Stimulated activated naive CD8-positive, alpha-beta T cell treated with anti-CD3 and anti-CD28 coated beads, Interleukin-15, amount 100 ng/mL, for 72 hours (primary cell): ENCODE results near the gene EML1.

Source experiments
- ATAC-seq: fragments of 150-1000 bp; cut with Tn5 transposase; 2 replicates; pipeline ENCODE4 v1.10.0; 2021; ENCODE audit warnings: mild to moderate bottlenecking, moderate library complexity
- DNase-seq, 2 donors: peaks; one replicate each; pipeline ENCODE4 v3.0.0; 2021 to 2022
- H3K27ac Mint-ChIP-seq, 2 donors: one replicate each; pipeline ENCODE4 v1.8.0; 2022; ENCODE audit warnings: mild to moderate bottlenecking in 2 of 2, mixed read lengths in 2 of 2, moderate library complexity in 2 of 2
- H3K27me3 Mint-ChIP-seq: one replicate; pipeline ENCODE4 v1.8.0; 2022; ENCODE audit warnings: mixed read lengths
- H3K4me1 Mint-ChIP-seq: one replicate; pipeline ENCODE4 v1.8.0; 2022; ENCODE audit warnings: mild to moderate bottlenecking, mixed read lengths
- H3K4me3 Mint-ChIP-seq, 2 donors: one replicate each; pipeline ENCODE4 v1.8.0; 2022; ENCODE audit warnings: mild to moderate bottlenecking in 2 of 2, mixed read lengths in 2 of 2, moderate library complexity in 1 of 2
- H3K9me3 Mint-ChIP-seq, 2 donors: one replicate each; pipeline ENCODE4 v1.8.0; 2022; ENCODE audit warnings: mixed read lengths in 2 of 2

Gene EML1

DNA sequence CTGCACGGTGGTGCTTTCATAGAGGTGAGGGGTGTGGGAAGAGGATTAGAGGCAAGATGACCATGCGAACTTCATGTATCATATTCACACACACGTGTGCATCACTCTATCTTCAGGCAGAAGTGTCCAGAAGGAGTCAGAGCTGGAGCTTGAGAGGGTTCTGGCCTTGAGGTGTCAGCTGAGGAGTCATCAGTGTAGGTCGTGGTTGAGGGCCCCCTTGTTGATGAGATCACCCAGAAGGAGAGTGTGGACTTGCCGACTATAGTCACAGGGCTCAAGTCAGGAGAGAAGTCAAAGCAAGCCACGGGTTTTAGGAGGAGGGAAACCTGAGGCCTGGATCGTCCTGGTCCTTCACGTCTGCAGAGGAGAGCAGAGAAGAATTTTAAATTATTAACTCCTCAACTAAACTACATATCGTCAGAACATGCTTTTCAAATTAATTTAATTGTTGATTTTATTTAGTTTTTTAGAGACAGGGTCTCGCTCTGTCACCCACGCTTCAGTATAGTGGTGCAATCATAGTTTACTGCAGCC lies 25.4 kb downstream of the EML1 start:
- H3K4me3 Mint-ChIP-seq: no peak overlapping the region
- no peak overlapping the region for H3K27ac Mint-ChIP-seq
- ATAC-seq (peak; percentile 72), DNase-seq (peak in 1 of 2 donors; percentile 23)
- peaks cover 60% of the 10 kb centered on the region for H3K27me3 Mint-ChIP-seq
- no peaks in the 10 kb centered on the region for H3K9me3 Mint-ChIP-seq
- peaks cover 30% of the 10 kb centered on the region for H3K4me1 Mint-ChIP-seq

DNA sequence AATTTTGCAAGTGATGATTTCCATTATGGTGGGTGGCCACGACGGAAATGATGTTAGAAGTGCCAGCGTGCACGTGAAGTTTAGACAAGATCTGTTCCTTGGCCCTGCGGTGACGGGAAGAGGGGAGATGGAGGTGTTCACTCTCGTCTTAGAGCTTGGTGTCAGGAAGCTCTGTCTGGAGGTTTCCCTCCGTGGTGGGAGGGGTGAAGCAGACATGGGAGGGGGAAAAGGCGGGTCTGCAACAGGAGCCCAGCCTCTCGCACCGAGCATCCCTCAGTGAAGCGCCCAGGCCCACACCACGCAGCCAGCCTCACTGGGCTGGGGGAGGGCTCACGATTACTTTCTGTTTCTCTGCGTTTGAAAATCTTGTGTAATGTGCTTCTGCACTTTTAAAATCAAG lies 26.3 kb downstream of the EML1 start:
- H3K4me1 Mint-ChIP-seq: peaks cover 30% of the 10 kb centered on the region
- peaks cover 68% of the 10 kb centered on the region for H3K27me3 Mint-ChIP-seq
- H3K9me3 Mint-ChIP-seq: no peaks in the 10 kb centered on the region
- no peak overlapping the region for H3K27ac Mint-ChIP-seq
- H3K4me3 Mint-ChIP-seq: peak overlapping the region; percentile 31 to 44
- DNase-seq: peak in 1 of 2 donors; percentile 16
- peak; percentile 73 for ATAC-seq

DNA sequence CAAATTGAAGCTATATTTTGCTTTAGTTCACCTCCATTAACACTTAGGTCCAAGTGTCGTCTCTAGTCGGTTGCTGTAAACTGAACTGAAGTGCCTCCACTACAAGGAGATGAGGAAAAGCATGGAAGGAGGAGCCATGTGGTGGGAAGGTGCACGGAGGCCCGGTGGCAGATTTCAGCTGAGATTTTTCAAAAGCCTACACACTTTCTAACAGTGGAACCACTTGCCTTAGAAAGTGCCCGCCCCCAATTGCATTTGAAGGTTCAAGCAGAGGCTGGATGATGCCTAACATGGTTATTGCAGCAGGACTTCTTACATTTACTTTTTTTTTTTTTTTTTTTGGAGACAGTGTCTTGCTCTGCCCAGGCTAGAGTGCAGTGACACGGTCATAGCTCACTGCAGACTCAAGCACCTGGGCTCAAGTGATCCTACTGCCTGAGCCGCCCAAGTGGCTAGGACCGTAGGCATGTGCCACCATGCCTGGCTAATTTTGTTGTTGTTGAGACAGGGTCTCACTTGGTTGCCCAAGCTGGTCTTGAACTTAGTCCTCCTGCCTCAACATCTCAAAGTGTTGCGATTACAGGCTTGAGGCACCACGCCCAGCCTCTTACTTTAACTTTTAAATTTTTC lies 27.6 kb downstream of the EML1 start:
- no peaks in the 10 kb centered on the region for H3K9me3 Mint-ChIP-seq
- ATAC-seq: no peak
- DNase-seq: no peak
- no peak overlapping the region for H3K4me3 Mint-ChIP-seq
- peaks cover 70% of the 10 kb centered on the region for H3K27me3 Mint-ChIP-seq
- H3K4me1 Mint-ChIP-seq: peaks cover 30% of the 10 kb centered on the region
- no peak overlapping the region for H3K27ac Mint-ChIP-seq

DNA sequence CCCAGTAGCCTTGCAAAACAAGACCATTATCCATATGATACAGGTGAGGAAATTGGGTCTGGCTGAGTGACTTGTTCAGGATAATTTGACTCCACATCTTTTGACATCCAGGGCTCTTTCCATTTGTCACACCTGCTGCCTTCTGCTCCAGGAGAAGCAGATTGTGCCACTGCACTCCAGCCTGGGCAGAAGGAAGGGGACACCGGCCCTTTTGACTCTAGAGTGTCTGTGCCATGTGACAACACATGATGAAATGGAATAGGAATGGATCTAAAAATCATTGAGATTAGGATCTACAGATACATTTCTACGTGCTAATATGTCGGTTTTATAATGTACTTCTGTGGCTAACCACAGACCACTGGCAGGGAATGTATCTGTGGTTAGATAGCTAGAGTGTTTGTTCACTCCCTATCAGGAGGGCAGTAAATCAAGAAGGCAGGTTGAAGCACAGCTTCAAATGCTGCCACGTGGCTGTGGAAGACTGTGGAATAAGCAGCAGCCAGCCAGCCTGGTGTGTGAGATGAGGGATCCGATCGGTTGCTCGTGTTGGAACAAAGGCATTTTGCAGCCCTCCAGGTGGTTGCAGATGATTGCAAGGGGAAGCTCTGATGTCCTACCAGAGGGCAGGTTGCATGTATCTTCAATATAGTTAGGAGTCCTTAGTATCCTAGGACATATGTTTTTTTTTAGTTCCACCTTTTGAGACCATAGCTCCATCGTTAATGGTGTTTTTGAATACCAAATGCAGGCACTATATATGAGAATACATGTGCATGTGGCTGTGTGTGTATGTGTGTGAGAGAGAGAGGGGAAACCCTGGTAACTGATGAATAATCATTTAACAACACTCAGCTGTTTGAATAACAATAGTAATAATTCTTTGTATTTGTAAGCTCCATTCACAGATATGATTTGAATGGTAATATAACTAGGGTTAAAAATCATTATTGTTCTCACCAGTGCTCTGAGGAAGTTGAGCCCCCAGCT lies 28.6 kb downstream of the EML1 start:
- Mint-ChIP-seq H3K27ac (peak overlapping the region in 1 of 2 donors; percentile 62), H3K4me1 (peaks cover 30% of the 10 kb centered on the region), H3K27me3 (peaks cover 75% of the 10 kb centered on the region), H3K9me3 (no peaks in the 10 kb centered on the region), H3K4me3 (no peak overlapping the region)
- ATAC-seq: peak; percentile 71
- peak in 1 of 2 donors; percentile 27 for DNase-seq

DNA sequence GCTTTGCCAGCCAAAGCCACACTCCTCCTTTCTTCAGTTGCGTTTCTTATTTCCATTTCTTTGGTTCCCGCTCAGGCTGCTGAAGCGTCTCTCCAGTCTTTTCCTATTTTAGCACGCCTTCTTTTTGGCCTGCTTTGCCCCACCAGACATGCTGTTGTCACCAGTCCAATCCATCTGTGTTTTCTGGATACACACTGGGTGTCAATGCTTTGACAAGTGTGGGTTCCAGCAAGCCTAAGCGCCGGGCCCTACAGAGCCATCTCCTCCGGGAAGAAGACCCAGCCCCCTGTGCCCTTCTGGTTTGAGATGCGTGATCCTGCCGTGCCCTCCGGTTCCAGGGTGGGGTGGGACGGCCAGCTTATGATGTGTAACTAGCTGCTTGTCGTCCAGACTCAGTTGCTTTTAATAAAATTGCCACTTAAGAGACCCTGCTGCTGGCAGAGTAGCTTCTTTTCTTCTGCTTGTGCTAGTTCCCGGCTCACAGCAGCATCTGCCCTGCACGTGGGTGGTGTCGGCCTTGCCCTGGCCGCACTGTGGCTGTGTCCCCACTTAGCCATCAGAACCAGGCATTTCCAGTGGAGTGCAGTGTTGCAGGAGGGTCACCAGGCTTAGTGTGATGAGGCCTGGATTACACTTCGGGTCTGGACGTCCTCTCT lies 29.7 kb downstream of the EML1 start:
- DNase-seq (no peak), ATAC-seq (no peak)
- Mint-ChIP-seq H3K27me3 (peaks cover 69% of the 10 kb centered on the region), H3K4me1 (peaks cover 30% of the 10 kb centered on the region), H3K27ac (no peak overlapping the region), H3K9me3 (no peaks in the 10 kb centered on the region), H3K4me3 (no peak overlapping the region)

DNA sequence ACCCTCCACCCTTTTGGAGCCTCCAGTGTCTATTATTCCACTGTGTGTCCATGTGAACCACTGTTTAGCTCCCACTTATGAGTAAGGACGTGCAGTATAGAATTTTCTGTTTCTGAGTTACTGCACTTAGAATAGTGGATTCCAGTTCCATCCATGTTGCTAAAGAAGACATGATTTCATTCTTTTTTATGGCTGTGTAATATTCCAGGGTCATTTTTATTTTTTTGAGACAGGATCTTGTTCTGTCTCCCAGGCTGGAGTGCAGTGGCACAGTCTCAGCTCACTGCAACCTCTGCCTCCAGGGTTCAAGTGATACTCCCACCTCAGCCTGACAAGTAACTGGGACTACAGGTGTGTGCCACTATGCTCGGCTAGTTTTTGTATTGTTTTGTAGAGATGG lies 31.6 kb downstream of the EML1 start:
- ATAC-seq (no peak), DNase-seq (no peak)
- Mint-ChIP-seq H3K27me3 (peaks cover 71% of the 10 kb centered on the region), H3K9me3 (no peaks in the 10 kb centered on the region), H3K27ac (no peak overlapping the region), H3K4me3 (no peak overlapping the region), H3K4me1 (peaks cover 18% of the 10 kb centered on the region)

DNA sequence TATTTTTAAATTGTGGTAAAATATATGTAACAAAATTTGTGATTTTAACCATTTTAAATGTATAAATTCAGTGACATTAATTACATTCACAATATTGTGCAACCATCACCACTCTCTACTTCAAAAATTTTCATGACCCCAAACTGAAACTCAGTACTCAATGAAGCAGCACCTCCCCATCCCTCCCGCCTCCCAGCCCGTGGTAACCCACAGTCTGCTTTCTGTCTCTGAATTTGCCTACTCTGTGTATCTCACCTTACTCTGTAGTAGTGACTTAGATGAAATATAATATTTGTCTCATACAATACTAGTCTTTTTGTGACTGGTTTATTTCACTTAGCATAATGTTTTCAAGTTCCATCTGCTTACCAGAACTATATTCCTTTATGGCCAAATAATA lies 36.2 kb downstream of the EML1 start:
- DNase-seq (peak in 1 of 2 donors; percentile 27), ATAC-seq (peak; percentile 82)
- no peak overlapping the region for H3K27ac Mint-ChIP-seq
- no peaks in the 10 kb centered on the region for H3K9me3 Mint-ChIP-seq
- peaks cover 74% of the 10 kb centered on the region for H3K27me3 Mint-ChIP-seq
- no peak overlapping the region for H3K4me3 Mint-ChIP-seq
- H3K4me1 Mint-ChIP-seq: no peaks in the 10 kb centered on the region

DNA sequence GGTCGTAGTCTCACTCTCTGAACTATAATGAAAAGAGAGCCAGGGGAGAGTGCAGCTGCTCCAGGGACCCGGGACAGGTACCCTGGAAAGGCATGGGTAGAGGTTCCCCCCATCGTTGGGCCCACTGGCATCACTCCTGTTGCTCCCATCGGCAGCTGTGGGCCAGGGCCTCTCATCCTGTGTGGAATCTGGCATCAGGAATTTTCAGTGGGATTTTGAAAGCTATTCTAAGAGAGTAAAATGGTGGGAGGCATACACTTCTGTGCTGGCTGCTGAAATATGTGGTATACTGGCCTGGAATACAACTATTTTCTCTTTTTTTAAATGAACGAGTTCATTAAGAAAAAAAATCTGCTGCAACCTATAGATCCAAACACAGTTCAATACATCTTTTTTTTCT lies 38.1 kb downstream of the EML1 start:
- H3K4me1 Mint-ChIP-seq: no peaks in the 10 kb centered on the region
- H3K9me3 Mint-ChIP-seq: no peaks in the 10 kb centered on the region
- H3K4me3 Mint-ChIP-seq: no peak overlapping the region
- ATAC-seq (no peak), DNase-seq (no peak)
- H3K27ac Mint-ChIP-seq: no peak overlapping the region
- H3K27me3 Mint-ChIP-seq: peaks cover 81% of the 10 kb centered on the region

DNA sequence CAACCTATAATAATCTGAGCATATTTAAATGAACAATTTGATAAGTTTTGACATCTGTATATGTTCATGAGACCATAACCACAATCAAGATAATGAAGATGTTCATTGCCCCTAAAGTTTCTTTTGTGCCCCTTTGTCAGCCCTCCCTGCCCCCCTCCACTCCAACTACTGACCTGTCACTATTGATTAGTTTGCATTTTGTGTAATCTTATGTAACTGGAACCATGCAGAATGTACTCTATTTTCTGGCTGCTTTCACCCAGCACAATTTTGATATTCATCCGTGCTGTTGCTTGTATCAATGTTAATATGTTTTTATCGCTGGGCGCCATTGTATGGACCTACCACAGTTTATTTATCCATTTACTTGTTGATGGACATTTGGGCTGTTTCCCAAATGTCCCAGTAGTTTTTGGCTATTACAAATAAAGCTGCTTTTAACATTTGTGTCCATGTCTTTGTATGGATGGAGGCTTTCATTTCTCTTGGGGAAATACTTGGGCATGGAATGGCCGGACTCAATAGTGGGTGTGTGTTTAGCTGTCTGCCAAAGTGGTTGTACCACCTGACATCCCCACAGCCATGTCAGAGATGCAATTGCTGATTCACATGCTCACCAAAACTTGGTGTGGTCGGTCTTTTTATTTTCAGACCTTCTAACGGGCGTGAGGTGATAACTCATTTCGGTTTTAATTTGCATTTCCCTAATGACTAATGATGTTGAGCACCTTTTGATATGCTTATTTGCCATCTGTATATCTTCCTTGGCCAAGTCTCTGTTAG lies 38.9 kb downstream of the EML1 start:
- H3K4me1 Mint-ChIP-seq: no peaks in the 10 kb centered on the region
- ATAC-seq (no peak), DNase-seq (no peak)
- H3K27me3 Mint-ChIP-seq: peaks cover 81% of the 10 kb centered on the region
- no peak overlapping the region for H3K27ac Mint-ChIP-seq
- H3K9me3 Mint-ChIP-seq: no peaks in the 10 kb centered on the region
- H3K4me3 Mint-ChIP-seq: no peak overlapping the region

DNA sequence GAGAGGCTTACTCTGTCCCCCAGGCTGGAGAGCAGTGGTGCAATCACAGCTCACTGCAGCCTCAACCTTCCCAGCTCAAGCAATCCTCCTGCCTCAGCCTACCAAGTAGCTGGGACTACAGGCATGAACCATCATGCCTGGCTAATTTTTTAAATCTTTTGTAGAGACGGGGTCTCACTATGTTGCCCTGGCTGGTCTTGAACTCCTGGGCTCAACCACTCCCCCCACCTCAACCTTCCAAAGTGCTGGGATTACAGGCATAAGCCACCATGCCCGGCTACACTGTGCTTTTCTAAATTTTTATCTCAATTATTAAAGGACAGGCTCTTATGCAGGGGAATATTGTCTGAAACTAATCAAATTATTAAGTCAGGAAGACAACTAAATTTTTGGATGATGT lies 44.6 kb downstream of the EML1 start:
- Mint-ChIP-seq H3K27ac (no peak overlapping the region), H3K27me3 (peaks cover 89% of the 10 kb centered on the region), H3K4me3 (no peak overlapping the region), H3K9me3 (no peaks in the 10 kb centered on the region), H3K4me1 (no peaks in the 10 kb centered on the region)
- no peak for ATAC-seq
- DNase-seq: no peak

DNA sequence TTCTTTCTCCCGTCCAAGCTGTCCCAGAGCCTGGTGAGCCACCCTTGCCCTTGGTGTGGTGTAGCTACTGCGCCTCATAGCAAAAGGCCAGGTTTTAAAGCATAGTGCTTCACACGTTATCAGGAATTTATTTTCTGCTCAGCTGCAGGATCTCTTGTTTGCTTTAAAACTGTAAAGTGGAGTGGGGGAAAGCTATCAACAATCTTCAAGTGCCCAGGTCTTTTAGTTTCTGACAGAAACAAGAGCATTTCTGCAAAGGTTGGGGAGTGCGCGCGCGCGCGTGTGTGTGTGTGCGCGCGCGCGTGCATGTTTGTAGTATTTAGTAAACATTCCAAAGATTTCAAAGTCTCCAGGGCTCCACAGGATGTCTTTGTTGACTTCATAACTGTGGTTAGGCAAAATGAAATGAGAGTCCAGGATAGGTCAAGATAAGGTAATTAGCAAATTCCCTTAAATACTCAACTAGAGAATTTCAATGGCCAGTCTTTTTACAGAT lies 45.5 kb downstream of the EML1 start:
- Mint-ChIP-seq H3K27ac (no peak overlapping the region), H3K9me3 (no peaks in the 10 kb centered on the region), H3K4me1 (no peaks in the 10 kb centered on the region), H3K27me3 (peaks cover 80% of the 10 kb centered on the region), H3K4me3 (no peak overlapping the region)
- DNase-seq: no peak
- ATAC-seq: no peak

DNA sequence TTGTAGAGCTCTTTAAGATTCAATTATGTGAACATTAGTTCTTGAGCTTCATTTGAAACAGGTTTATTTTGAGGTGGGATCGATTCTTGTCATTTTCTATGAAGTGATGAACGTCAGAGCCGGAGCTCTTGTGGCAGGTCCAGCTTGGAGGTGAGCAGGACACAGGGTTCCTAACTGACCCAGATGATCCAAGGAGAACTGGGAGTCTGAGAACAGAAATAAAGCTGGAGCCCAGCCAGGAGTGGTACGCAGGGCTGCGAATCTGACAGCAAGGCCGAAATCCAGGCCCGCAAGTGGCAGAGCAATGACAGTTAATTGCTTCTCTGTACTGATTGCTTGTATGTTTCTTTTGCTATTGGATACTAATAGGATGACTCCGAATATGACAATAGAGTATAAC lies 46.5 kb downstream of the EML1 start:
- Mint-ChIP-seq H3K9me3 (no peaks in the 10 kb centered on the region), H3K27me3 (peaks cover 71% of the 10 kb centered on the region), H3K27ac (no peak overlapping the region)

DNA sequence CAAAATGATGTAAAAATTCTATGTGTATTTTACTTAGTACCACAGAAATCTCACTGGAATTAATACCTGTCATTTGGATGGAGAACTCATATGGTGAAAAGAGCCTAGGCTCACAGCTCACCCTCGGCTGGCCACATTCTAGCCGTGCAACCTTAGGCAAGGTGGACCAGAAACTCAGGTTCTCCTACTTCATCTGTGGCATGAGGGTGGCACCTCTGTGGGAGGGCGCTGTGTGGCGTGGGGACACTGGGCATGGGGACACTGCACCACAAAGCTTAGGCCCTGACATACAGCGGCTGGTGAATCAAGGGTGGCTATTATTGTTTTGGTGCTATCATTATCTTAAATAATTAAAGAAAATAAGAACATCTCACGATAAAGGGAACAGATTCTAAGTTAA lies 47.1 kb downstream of the EML1 start:
- no peak overlapping the region for H3K27ac Mint-ChIP-seq
- DNase-seq (no peak), ATAC-seq (no peak)
- no peaks in the 10 kb centered on the region for H3K4me1 Mint-ChIP-seq
- H3K9me3 Mint-ChIP-seq: no peaks in the 10 kb centered on the region
- H3K4me3 Mint-ChIP-seq: no peak overlapping the region
- H3K27me3 Mint-ChIP-seq: peaks cover 70% of the 10 kb centered on the region

More for the DNA sequence above, 46.5 kb downstream of the EML1 start:
- no peak for ATAC-seq
- Mint-ChIP-seq H3K4me3 (no peak overlapping the region), H3K4me1 (no peaks in the 10 kb centered on the region)
- no peak for DNase-seq

DNA sequence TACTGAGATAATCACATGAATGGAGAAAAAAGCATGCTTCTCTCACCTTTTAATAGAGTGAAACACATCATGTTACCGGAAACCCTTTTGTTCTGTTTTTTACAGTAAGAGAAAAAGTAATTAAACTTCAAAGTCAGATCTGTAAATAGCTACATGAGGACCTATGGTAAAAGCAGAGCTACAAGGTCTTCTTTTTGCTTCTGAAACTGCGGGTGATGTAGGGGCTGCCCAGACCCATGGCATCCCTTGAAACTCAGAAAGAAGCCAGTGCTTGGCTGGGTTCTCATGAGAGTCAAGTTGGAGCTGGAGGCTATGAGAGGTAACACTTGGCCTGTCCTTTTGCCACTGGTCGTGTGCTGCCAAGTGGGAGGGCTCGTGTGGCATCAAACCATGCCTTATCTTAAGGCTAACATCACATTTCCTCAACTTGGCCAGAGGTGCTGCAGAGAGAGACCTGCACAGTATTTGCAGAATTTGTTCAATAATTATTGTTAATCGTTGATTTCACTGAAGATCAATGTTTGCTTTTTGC lies 47.6 kb downstream of the EML1 start:
- Mint-ChIP-seq H3K9me3 (no peaks in the 10 kb centered on the region), H3K27me3 (peaks cover 68% of the 10 kb centered on the region), H3K27ac (no peak overlapping the region), H3K4me3 (no peak overlapping the region), H3K4me1 (no peaks in the 10 kb centered on the region)
- no peak for ATAC-seq
- DNase-seq: no peak
